Activated T-cell treated with anti-CD3 and anti-CD28 coated beads, Interleukin-2, amount 50 U/mL, for 72 hours (primary cell): ENCODE results near the gene VPS33A. TPM values are rescaled to one million over a fixed set of nuclear protein-coding genes. Genes with fewer than 3 reads are reported as not detected.

ENCODE experiments used
- ATAC-seq, 2 donors: fragments of 150-1000 bp; cut with Tn5 transposase; replicated peaks in 1 of 2; 2 replicates each; pipeline ENCODE4 v1.10.0; 2021; ENCODE audit warnings: moderate library complexity in 2 of 2, mild to moderate bottlenecking in 1 of 2
- DNase-seq, 2 donors: peaks; one replicate each; pipeline ENCODE4 v3.0.0; 2021 to 2022; ENCODE audit warnings: mixed read lengths in 1 of 2
- H3K27ac Mint-ChIP-seq: one replicate; pipeline ENCODE4 v1.8.0; 2022; ENCODE audit warnings: mild to moderate bottlenecking, moderate library complexity, mixed read lengths
- H3K27me3 Mint-ChIP-seq: one replicate; pipeline ENCODE4 v1.8.0; 2022; ENCODE audit warnings: low read depth, mixed read lengths
- H3K36me3 Mint-ChIP-seq, 2 donors: one replicate each; pipeline ENCODE4 v1.8.0; 2022; ENCODE audit warnings: mixed read lengths in 2 of 2, mild to moderate bottlenecking in 1 of 2; ENCODE audit not compliant: insufficient read depth in 2 of 2
- H3K4me1 Mint-ChIP-seq: one replicate; pipeline ENCODE4 v1.8.0; 2022; ENCODE audit warnings: low read depth, mixed read lengths
- H3K4me3 Mint-ChIP-seq, 2 donors: one replicate each; pipeline ENCODE4 v1.8.0; 2022; ENCODE audit warnings: mild to moderate bottlenecking in 2 of 2, mixed read lengths in 2 of 2, moderate library complexity in 2 of 2
- H3K9me3 Mint-ChIP-seq, 2 donors: one replicate each; pipeline ENCODE4 v1.8.0; 2022; ENCODE audit warnings: mixed read lengths in 2 of 2
- total RNA-seq, 2 donors: library from RNA; stranded (reverse); gene quantifications; one replicate each; pipeline ENCODE4 v1.2.3, GENCODE V29; 2022

The VPS33A gene
- total RNA-seq, 2 donors from 2014 or later = 23.5 to 24.1 TPM

GRCh38 chr12:122195405-122195804 is 70.9 kb downstream of the VPS33A start:
- H3K9me3 Mint-ChIP-seq = peaks cover 0 to 1% of the 10 kb centered on the region in 2 donors
- H3K4me3 Mint-ChIP-seq = no peak overlapping the region
- peaks cover 0 to 3% of the 10 kb centered on the region in 2 donors for H3K36me3 Mint-ChIP-seq
- peaks cover 12% of the 10 kb centered on the region for H3K4me1 Mint-ChIP-seq
- no peak for ATAC-seq
- H3K27me3 Mint-ChIP-seq = peaks cover 11% of the 10 kb centered on the region
- no peak for DNase-seq
- no peak overlapping the region for H3K27ac Mint-ChIP-seq

GRCh38 chr12:122194804-122195203 is 71.5 kb downstream of the VPS33A start:
- no peak for DNase-seq
- Mint-ChIP-seq H3K4me1 (peaks cover 15% of the 10 kb centered on the region), H3K4me3 (no peak overlapping the region), H3K27me3 (peaks cover 5% of the 10 kb centered on the region), H3K27ac (no peak overlapping the region), H3K36me3 (peaks cover 0 to 3% of the 10 kb centered on the region in 2 donors), H3K9me3 (peaks cover 0 to 1% of the 10 kb centered on the region in 2 donors)
- ATAC-seq = no peak

- peaks cover 6% of the 10 kb centered on the region for H3K4me1 Mint-ChIP-seq
- peaks cover 0 to 1% of the 10 kb centered on the region in 2 donors for H3K9me3 Mint-ChIP-seq
- no peaks in the 10 kb centered on the region for H3K27me3 Mint-ChIP-seq
- no peak for DNase-seq
- peaks cover 0 to 3% of the 10 kb centered on the region in 2 donors for H3K36me3 Mint-ChIP-seq
- H3K27ac Mint-ChIP-seq = no peak overlapping the region
- no peak for ATAC-seq
- no peak overlapping the region for H3K4me3 Mint-ChIP-seq
Measured at GRCh38 chr12:122192441-122192840, 73.9 kb downstream of the VPS33A start.

- ATAC-seq (peak; percentile 90 to 91), DNase-seq (peak; percentile 76 to 83)
- peaks cover 0 to 3% of the 10 kb centered on the region in 2 donors for H3K36me3 Mint-ChIP-seq
- H3K27ac Mint-ChIP-seq = no peak overlapping the region
- no peak overlapping the region for H3K4me3 Mint-ChIP-seq
- no peaks in the 10 kb centered on the region for H3K27me3 Mint-ChIP-seq
- H3K9me3 Mint-ChIP-seq = peaks cover 0 to 1% of the 10 kb centered on the region in 2 donors
- H3K4me1 Mint-ChIP-seq = peaks cover 5% of the 10 kb centered on the region
Measured at GRCh38 chr12:122190842-122191668, 75.2 kb downstream of the VPS33A start.

GRCh38 chr12:122189626-122190475 is 76.4 kb downstream of the VPS33A start:
- H3K36me3 Mint-ChIP-seq = no peaks in the 10 kb centered on the region

GRCh38 chr12:122187466-122187865 is 78.8 kb downstream of the VPS33A start:
- H3K27ac Mint-ChIP-seq = no peak overlapping the region
- no peak for DNase-seq
- peaks cover 18% of the 10 kb centered on the region for H3K27me3 Mint-ChIP-seq
- H3K9me3 Mint-ChIP-seq = no peaks in the 10 kb centered on the region
- no peaks in the 10 kb centered on the region for H3K36me3 Mint-ChIP-seq
- ATAC-seq = no peak
- no peak overlapping the region for H3K4me3 Mint-ChIP-seq
- H3K4me1 Mint-ChIP-seq = peaks cover 15% of the 10 kb centered on the region

More at GRCh38 chr12:122189626-122190475, 76.4 kb downstream of the VPS33A start:
- Mint-ChIP-seq H3K4me3 (no peak overlapping the region), H3K27me3 (peaks cover 2% of the 10 kb centered on the region), H3K9me3 (no peaks in the 10 kb centered on the region), H3K27ac (no peak overlapping the region), H3K4me1 (peaks cover 5% of the 10 kb centered on the region)
- DNase-seq (no peak), ATAC-seq (no peak)

GRCh38 chr12:122185494-122186082 is 80.7 kb downstream of the VPS33A start:
- Mint-ChIP-seq H3K36me3 (no peaks in the 10 kb centered on the region), H3K9me3 (no peaks in the 10 kb centered on the region), H3K4me3 (no peak overlapping the region), H3K4me1 (peaks cover 15% of the 10 kb centered on the region), H3K27me3 (peaks cover 18% of the 10 kb centered on the region), H3K27ac (no peak overlapping the region)
- DNase-seq (no peak), ATAC-seq (no peak)

GRCh38 chr12:122185079-122185478 is 81.2 kb downstream of the VPS33A start:
- DNase-seq (no peak), ATAC-seq (no peak)
- Mint-ChIP-seq H3K27ac (no peak overlapping the region), H3K9me3 (no peaks in the 10 kb centered on the region), H3K4me1 (peaks cover 11% of the 10 kb centered on the region), H3K36me3 (no peaks in the 10 kb centered on the region), H3K27me3 (peaks cover 18% of the 10 kb centered on the region), H3K4me3 (no peak overlapping the region)

- ATAC-seq = no peak
Measured at GRCh38 chr12:122184517-122184916, 81.8 kb downstream of the VPS33A start.

GRCh38 chr12:122183588-122183940 is 82.7 kb downstream of the VPS33A start:
- H3K4me3 Mint-ChIP-seq = peak overlapping the region; percentile 58 to 81
- ATAC-seq (no peak), DNase-seq (no peak)
- no peak overlapping the region for H3K27ac Mint-ChIP-seq
- H3K9me3 Mint-ChIP-seq = no peaks in the 10 kb centered on the region
- H3K27me3 Mint-ChIP-seq = peaks cover 18% of the 10 kb centered on the region
- no peaks in the 10 kb centered on the region for H3K36me3 Mint-ChIP-seq
- H3K4me1 Mint-ChIP-seq = peaks cover 11% of the 10 kb centered on the region

More at GRCh38 chr12:122184517-122184916, 81.8 kb downstream of the VPS33A start:
- no peaks in the 10 kb centered on the region for H3K9me3 Mint-ChIP-seq
- H3K27me3 Mint-ChIP-seq = peaks cover 18% of the 10 kb centered on the region
- H3K4me1 Mint-ChIP-seq = peaks cover 11% of the 10 kb centered on the region
- no peaks in the 10 kb centered on the region for H3K36me3 Mint-ChIP-seq
- H3K4me3 Mint-ChIP-seq = peak overlapping the region; percentile 27 to 81
- no peak overlapping the region for H3K27ac Mint-ChIP-seq
- no peak for DNase-seq

GRCh38 chr12:122182887-122183587 is 83.3 kb downstream of the VPS33A start, which contains the start of gene LRRC43:
TSS of gene LRRC43 (plus strand) at chr12:122183123. CDS start at chr12:122183145, 22 bp downstream.
- ATAC-seq = peak; percentile 86 to 92
- no peak within 1 kb of the TSS for H3K27ac Mint-ChIP-seq
- H3K9me3 Mint-ChIP-seq = no peaks in the 10 kb centered on the region
- H3K27me3 Mint-ChIP-seq = peaks cover 18% of the 10 kb centered on the region
- H3K4me1 Mint-ChIP-seq = peaks cover 11% of the 10 kb centered on the region
- H3K4me3 Mint-ChIP-seq = peak within 1 kb of the TSS; percentile 78 to 81
- DNase-seq = peak; percentile 48 to 58
- no peaks in the 10 kb centered on the region for H3K36me3 Mint-ChIP-seq
